AG09309 (cell line): ENCODE data around the gene ICAM1.
"Not testable (repeated sequence)": the region's sequence is repeated elsewhere in the genome, so short reads cannot be mapped to it uniquely, and the experiment has no call there.

ENCODE experiments used
- DNase-seq: peaks from one replicate; pipeline ENCODE4 v3.0.0-alpha.2; 2010; ENCODE audit warnings: low read depth
- H3K4me3 ChIP-seq: 2 replicates; pipeline ENCODE4 v1.5.1; 2011; ENCODE audit warnings: mild to moderate bottlenecking, low read depth, low read length, moderate library complexity; ENCODE audit not compliant: control insufficient read depth
- CTCF ChIP-seq: IDR thresholded peaks from 2 replicates; pipeline ENCODE4 v1.5.1; 2011; ENCODE audit warnings: mild to moderate bottlenecking, low read depth, low read length, inconsistent platforms; ENCODE audit not compliant: insufficient read depth, control insufficient read depth; ENCODE audit errors: missing control alignments

The ICAM1 gene

GRCh38 chr19:10278935-10279334 lies 8.0 kb downstream of the ICAM1 start:
- DNase-seq: no peak
- no peak for TF ChIP-seq CTCF
- H3K4me3 ChIP-seq: no peak overlapping the region

- DNase-seq: no peak
- H3K4me3 ChIP-seq: no peak overlapping the region
- no peak for TF ChIP-seq CTCF
Observed at GRCh38 chr19:10279737-10280442, 9.0 kb downstream of the ICAM1 start.

GRCh38 chr19:10282043-10282442 lies 11.1 kb downstream of the ICAM1 start:
- not testable (repeated sequence) for H3K4me3 ChIP-seq, DNase-seq

- H3K4me3 ChIP-seq: no peak overlapping the region
- no peak for TF ChIP-seq CTCF
- no peak for DNase-seq
Observed at GRCh38 chr19:10283301-10284064, 12.6 kb downstream of the ICAM1 start.

- no peak overlapping the region for H3K4me3 ChIP-seq
- no peak for TF ChIP-seq CTCF
- DNase-seq: no peak
Observed at GRCh38 chr19:10284065-10284959, 13.4 kb downstream of the ICAM1 start.

GRCh38 chr19:10284960-10285278 lies 14.0 kb downstream of the ICAM1 start:
- no peak for TF ChIP-seq CTCF
- DNase-seq: no peak
- no peak overlapping the region for H3K4me3 ChIP-seq

- TF ChIP-seq CTCF: no peak
- no peak overlapping the region for H3K4me3 ChIP-seq
- DNase-seq: no peak
Observed at GRCh38 chr19:10285393-10285792, 14.5 kb downstream of the ICAM1 start.
